Sigmoid colon (tissue), 7 donors: ENCODE measurements around the gene STK11IP. TPM values are rescaled to one million over a fixed set of nuclear protein-coding genes. Genes with fewer than 3 reads are reported as not detected.

Experiments used
- DNase-seq: peaks from one replicate; pipeline ENCODE4 v3.0.0-alpha.2; 2019
- H3K27ac ChIP-seq, 4 donors: fragments of 200-600 bp; sonication (generic); one replicate each; pipeline ENCODE4 v1.5.1; 2016 to 2019; ENCODE audit warnings: mild to moderate bottlenecking in 1 of 4
- H3K27me3 ChIP-seq, 3 donors: fragments of 200-600 bp; sonication (generic); one replicate each; pipeline ENCODE4 v1.5.1; 2019; ENCODE audit warnings: mild to moderate bottlenecking in 1 of 3
- H3K36me3 ChIP-seq, 4 donors: fragments of 200-600 bp; sonication (generic); one replicate each; pipeline ENCODE4 v1.5.1; 2016 to 2019
- H3K4me1 ChIP-seq, 4 donors: fragments of 200-600 bp; sonication (generic); one replicate each; pipeline ENCODE4 v1.5.1; 2017 to 2019
- H3K4me3 ChIP-seq, 4 donors: fragments of 200-600 bp; sonication (generic); one replicate each; pipeline ENCODE4 v1.5.1; 2017 to 2019; ENCODE audit warnings: mild to moderate bottlenecking in 2 of 4, moderate library complexity in 1 of 4
- H3K9me3 ChIP-seq, 4 donors: fragments of 200-600 bp in 3 of 4; sonication (generic) in 3 of 4; one replicate each; pipeline versions ENCODE4 v1.5.1 to v1.6.1; 2013 to 2019
- EP300 ChIP-seq, 4 donors: sonication (generic); formaldehyde crosslinking; IDR thresholded peaks; one replicate each; pipeline ENCODE4 v1.6.1; 2017; ENCODE audit warnings: antibody characterized with exemption in 4 of 4
- POLR2A ChIP-seq, 2 donors: fragments of 450-650 bp; IDR thresholded peaks; one replicate each; pipeline ENCODE4 v1.6.1; 2016; ENCODE audit warnings: antibody characterized with exemption in 2 of 2, mild to moderate bottlenecking in 2 of 2, moderate library complexity in 2 of 2
- POLR2AphosphoS5 ChIP-seq, 4 donors: sonication (generic); formaldehyde crosslinking; IDR thresholded peaks; one replicate each; pipeline ENCODE4 v1.6.1; 2017; ENCODE audit warnings: antibody characterized with exemption in 4 of 4
- WGBS, 2 donors: extraction: QIAGEN DNeasy Blood & Tissue Kit; methylation state at CpG; one replicate each; pipeline ENCODE4 v1.1.7; 2013; 5-methylcytosine and 5-hydroxymethylcytosine counted together
- intact Hi-C: fragments of 100-400 bp; cut with DNase I; formaldehyde crosslinking; loops from one replicate; pipeline ENCODE4 v1.15.1; 2023
- polyA plus RNA-seq, 3 donors: library from polyadenylated mRNA; stranded (reverse); fragments of 200-250 nt; gene quantifications; one replicate each; pipeline ENCODE4 v1.2.3, GENCODE V29; 2013
- total RNA-seq, 4 donors: library from RNA; depleted of rRNA; stranded (reverse); fragments of >200 nt; gene quantifications; one replicate each; pipeline ENCODE4 v1.1.0, GENCODE V29; 2016
- TF ChIP-seq, protein P1 (sequence below), 4 experiments: fragments of 450-650 bp in 3 of 4; fragments of 200-600 bp in 1 of 4; IDR thresholded peaks; one replicate each; pipeline ENCODE4 v1.5.1; 2016 to 2019; ENCODE audit warnings: antibody characterized with exemption in 4 of 4, mild to moderate bottlenecking in 3 of 4, moderate library complexity in 2 of 4
- donor health status: healthy with polysubstance abuse.
- donor health status: Bipolar disorder and iron deficiency.
- donor health status: healthy.

Gene STK11IP
- total and polyA plus RNA-seq, 7 donors, result 6.9 to 36.7 (median 10.8) TPM

GRCh38 chr2:219608399-219608964 is 10.8 kb downstream of the STK11IP start:
- Histone ChIP-seq H3K9me3 (no peaks in the 10 kb centered on the region), H3K27me3 (no peaks in the 10 kb centered on the region), H3K27ac (no peak overlapping the region), H3K36me3 (peaks cover 0 to 91% (median 48%) of the 10 kb centered on the region in 4 donors), H3K4me3 (no peak overlapping the region), H3K4me1 (no peaks in the 10 kb centered on the region)
- intact Hi-C loops, result no loop called here
- TF ChIP-seq POLR2A (IDR thresholded peaks at IDR 0.05), result no peak
- TF ChIP-seq POLR2AphosphoS5 (IDR thresholded peaks at IDR 0.05), result no peak
- TF ChIP-seq EP300 (IDR thresholded peaks at IDR 0.05), result no peak
- TF ChIP-seq, protein P1, sequence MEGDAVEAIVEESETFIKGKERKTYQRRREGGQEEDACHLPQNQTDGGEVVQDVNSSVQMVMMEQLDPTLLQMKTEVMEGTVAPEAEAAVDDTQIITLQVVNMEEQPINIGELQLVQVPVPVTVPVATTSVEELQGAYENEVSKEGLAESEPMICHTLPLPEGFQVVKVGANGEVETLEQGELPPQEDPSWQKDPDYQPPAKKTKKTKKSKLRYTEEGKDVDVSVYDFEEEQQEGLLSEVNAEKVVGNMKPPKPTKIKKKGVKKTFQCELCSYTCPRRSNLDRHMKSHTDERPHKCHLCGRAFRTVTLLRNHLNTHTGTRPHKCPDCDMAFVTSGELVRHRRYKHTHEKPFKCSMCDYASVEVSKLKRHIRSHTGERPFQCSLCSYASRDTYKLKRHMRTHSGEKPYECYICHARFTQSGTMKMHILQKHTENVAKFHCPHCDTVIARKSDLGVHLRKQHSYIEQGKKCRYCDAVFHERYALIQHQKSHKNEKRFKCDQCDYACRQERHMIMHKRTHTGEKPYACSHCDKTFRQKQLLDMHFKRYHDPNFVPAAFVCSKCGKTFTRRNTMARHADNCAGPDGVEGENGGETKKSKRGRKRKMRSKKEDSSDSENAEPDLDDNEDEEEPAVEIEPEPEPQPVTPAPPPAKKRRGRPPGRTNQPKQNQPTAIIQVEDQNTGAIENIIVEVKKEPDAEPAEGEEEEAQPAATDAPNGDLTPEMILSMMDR (IDR thresholded peaks at IDR 0.05), result no peak
- WGBS, 2 donors, result 86 to 94% methylated on average over 15 of the region's 15 CpGs
- no peak for DNase-seq

DNA sequence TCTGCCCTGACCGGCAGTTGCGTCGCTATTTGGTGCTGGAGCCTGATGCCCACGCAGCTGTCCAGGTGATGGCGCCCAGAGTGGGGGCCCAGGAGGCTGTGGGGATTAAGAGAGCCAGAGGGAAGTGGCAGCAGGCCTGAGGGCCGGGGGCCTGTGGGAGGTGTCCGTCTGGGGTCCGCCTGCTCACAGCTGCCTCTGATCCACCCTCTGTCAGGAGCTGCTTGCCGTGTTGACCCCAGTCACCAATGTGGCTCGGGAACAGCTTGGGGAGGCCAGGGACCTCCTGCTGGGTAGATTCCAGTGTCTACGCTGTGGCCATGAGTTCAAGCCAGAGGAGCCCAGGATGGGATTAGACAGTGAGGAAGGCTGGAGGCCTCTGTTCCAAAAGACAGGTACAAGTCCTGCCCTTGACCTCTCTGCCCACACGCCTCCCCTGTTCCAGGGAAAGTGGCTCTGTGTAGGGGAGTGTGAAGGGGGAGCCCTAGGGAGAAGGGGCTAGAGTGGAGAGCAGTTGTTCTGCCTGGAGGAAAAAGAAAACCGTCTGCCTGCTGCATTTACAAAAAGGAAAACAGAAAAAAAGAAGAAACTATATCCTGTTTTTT is 11.6 kb downstream of the STK11IP start:
- H3K9me3 ChIP-seq, result no peaks in the 10 kb centered on the region
- 90 to 94% methylated on average over 13 of the region's 13 CpGs for WGBS, 2 donors
- TF ChIP-seq EP300 (IDR thresholded peaks at IDR 0.05) (no peak), POLR2AphosphoS5 (IDR thresholded peaks at IDR 0.05) (no peak), POLR2A (IDR thresholded peaks at IDR 0.05) (no peak)
- TF ChIP-seq, protein P1 (IDR thresholded peaks at IDR 0.05), result no peak
- H3K4me3 ChIP-seq, result no peak overlapping the region
- H3K4me1 ChIP-seq, result no peaks in the 10 kb centered on the region
- peak overlapping the region in 1 of 4 donors; percentile 60 for H3K27ac ChIP-seq
- intact Hi-C loops, result no loop called here
- no peaks in the 10 kb centered on the region for H3K27me3 ChIP-seq
- H3K36me3 ChIP-seq, result peaks cover 0 to 91% (median 49%) of the 10 kb centered on the region in 4 donors
- DNase-seq, result no peak

DNA sequence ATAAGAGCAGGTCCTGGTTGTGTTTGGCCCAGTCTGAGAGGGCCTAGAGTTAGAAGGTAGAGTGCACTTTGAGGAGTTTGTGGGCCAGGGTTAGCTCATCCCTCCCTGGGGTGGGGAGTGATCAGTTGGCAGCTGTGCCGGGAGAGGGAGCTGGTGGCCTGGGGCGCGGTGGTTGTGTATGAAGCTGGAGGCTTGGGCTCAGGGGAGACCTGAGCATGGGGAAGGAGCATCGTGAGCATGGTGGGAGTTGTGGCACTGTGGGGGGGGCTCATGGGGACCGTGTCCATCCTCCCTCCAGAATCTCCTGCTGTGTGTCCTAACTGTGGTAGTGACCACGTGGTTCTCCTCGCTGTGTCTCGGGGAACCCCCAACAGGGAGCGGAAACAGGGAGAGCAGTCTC is 13.6 kb downstream of the STK11IP start:
- no peaks in the 10 kb centered on the region for H3K9me3 ChIP-seq
- H3K36me3 ChIP-seq, result peaks cover 0 to 90% (median 39%) of the 10 kb centered on the region in 4 donors
- H3K27ac ChIP-seq, result no peak overlapping the region
- no peak for TF ChIP-seq POLR2AphosphoS5 (IDR thresholded peaks at IDR 0.05)
- no peak for TF ChIP-seq POLR2A (IDR thresholded peaks at IDR 0.05)
- TF ChIP-seq, protein P1 (IDR thresholded peaks at IDR 0.05), result no peak
- no peak overlapping the region for H3K4me3 ChIP-seq
- intact Hi-C loops, result no loop called here
- no peaks in the 10 kb centered on the region for H3K27me3 ChIP-seq
- H3K4me1 ChIP-seq, result no peaks in the 10 kb centered on the region
- 92 to 94% methylated on average over 9 of the region's 9 CpGs for WGBS, 2 donors
- no peak for DNase-seq

DNA sequence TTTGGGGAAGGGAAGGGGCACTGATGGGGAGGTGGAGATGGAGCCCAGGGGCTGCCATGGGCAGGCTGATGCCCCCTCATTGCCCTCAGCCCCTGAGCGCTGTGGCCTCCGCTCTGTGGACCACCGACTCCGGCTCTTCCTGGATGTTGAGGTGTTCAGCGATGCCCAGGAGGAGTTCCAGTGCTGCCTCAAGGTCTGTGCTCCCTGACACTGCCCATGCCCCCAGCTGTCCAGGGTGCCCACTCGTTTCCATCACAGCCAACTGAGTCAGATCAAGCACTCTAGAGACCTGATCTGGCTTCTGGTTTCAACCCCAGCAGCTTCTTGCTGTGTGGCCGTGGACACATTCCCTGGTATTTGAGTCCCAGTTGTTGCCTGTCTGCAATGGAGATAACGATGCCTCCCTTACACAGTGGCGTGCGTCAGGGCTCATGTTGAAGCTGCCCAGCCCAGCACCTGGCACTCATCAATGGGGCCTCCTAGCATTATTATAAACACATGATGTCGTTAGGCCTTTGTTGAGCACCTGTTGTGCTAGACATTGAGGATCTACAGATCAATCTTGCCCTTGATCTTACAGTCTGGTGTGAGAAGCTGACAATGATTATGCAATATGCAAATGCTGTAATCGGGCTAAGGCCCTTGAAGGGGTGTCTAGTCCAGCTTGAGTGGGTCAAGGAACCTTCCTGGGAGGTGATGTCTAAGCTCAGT is 14.4 kb downstream of the STK11IP start:
- intact Hi-C loops, result no loop called here
- DNase-seq, result no peak
- no peaks in the 10 kb centered on the region for H3K9me3 ChIP-seq
- H3K27me3 ChIP-seq, result no peaks in the 10 kb centered on the region
- WGBS, 2 donors, result 80 to 81% methylated on average over 12 of the region's 12 CpGs
- TF ChIP-seq, protein P1 (IDR thresholded peaks at IDR 0.05), result no peak
- TF ChIP-seq EP300 (IDR thresholded peaks at IDR 0.05) (no peak), POLR2AphosphoS5 (IDR thresholded peaks at IDR 0.05) (no peak), POLR2A (IDR thresholded peaks at IDR 0.05) (no peak)
- H3K4me1 ChIP-seq, result no peaks in the 10 kb centered on the region
- H3K36me3 ChIP-seq, result peaks cover 0 to 83% (median 31%) of the 10 kb centered on the region in 4 donors
- H3K4me3 ChIP-seq, result no peak overlapping the region
- no peak overlapping the region for H3K27ac ChIP-seq
